Breast epithelium (tissue), 3 donors: ENCODE measurements around the gene GNA12.

Experiments
- CTCF ChIP-seq, 3 donors: fragments of 450-650 bp; IDR thresholded peaks; one replicate each; pipeline ENCODE4 v1.5.1; 2016 to 2017; ENCODE audit warnings: antibody characterized with exemption in 3 of 3, mild to moderate bottlenecking in 3 of 3, moderate library complexity in 3 of 3
- POLR2AphosphoS5 ChIP-seq, 3 donors: sonication (generic); formaldehyde crosslinking; IDR thresholded peaks; one replicate each; pipeline ENCODE4 v1.6.1; 2017; ENCODE audit warnings: antibody characterized with exemption in 3 of 3

GRCh38 chr7:2684501-2684900 lies 159.6 kb downstream of the GNA12 start:
- TF ChIP-seq CTCF (IDR thresholded peaks at IDR 0.05): no peak
- TF ChIP-seq POLR2AphosphoS5 (IDR thresholded peaks at IDR 0.05): no peak
